Measurements from ENCODE around the gene CYB5RL.
"Not testable (repeated sequence)": the region's sequence is repeated elsewhere in the genome, so short reads cannot be mapped to it uniquely, and the experiment has no call there.

Gene CYB5RL

GRCh38 chr1:54186056-54186455 lies 13.8 kb downstream of the CYB5RL start:
- no peak for DNase-seq (ENCODE audit: low spot score)

DNA sequence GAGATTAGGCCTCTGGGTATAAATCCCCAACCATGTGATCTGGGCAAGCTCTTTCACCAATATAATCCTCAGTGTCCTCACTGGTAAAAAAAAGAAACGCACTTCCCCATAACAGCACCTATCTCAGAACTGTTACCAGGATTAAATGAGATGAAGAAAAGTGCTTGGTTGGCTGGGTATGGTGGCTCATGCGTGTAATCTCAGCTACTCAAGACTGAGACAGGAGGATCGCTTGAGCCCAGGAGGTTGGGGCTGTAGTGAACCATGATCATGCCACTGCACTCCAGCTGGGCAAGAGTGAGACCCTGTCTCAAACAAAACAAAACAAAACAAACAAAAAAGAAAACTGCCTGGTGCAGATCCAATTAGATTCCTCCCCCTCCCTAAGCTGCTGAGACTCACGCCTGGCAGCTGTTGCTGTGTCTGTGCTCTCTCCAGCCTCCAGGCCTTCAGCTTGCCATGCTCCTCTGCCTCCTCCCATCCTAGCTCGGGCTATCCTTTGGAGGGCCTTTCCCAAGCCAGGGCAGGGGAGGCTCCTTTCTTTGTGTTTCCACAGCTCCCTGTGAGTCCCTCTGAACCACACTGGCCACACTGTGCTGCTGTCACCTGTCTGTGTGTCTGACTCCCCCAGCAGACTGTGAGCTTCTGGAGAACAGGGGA lies 19.0 kb downstream of the CYB5RL start:
- DNase-seq (ENCODE audit: low spot score) = no peak

GRCh38 chr1:54178296-54179070 lies 21.3 kb downstream of the CYB5RL start:
- DNase-seq (ENCODE audit: low spot score) = no peak

DNA sequence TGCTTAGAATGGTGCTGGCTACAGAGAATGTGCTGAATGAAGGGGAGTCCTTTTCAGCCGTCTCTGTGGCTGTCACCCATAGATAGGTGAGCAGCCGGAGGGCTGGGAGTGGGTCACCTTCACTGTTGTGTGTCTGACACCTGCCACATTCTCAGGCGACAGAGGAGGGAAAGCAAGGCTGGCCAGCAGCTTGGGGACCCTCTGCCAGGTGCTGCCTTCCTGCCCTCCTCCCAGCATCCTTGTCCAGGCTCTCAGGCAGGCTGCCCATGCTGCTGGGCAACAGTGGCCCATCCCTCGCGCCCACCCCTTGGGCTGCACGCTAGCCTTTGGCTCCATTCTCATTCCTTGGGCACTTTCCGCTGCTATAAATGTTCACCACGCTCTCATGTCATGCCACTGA lies 22.1 kb downstream of the CYB5RL start:
- no peak for DNase-seq (ENCODE audit: low spot score)

DNA sequence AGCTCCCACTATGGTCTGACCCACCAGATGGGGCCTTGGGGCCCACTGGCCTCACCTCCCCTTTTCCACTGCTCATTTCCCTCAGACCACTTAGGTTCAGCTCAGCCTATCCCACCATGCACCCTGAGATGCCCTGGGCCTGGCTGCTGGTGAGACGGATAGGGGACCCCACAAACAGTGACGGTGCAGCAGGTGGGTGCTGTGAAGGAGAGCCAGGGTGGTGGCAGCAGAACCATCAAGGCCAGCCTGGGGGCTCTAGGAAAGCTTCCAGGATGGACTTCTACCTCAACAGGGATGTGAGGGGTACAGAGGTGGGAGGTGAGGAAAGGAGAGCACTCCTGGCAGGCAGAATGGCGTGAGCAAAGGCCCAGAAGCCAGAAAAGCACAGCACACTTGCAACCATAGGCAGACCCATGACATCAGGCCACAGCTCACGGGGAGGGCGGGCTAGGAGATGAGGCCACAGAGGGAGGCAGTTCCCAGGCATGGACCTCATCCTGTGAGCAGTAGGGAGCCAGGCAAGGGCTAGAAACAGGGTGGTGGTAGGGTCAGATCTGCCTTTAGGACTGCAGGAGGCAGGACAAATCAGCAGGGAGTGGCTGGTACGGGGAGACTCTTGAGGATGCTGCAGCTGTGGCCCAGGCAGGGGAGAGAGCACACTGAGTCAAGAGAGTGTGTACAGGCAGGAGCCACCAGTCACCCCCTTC lies 23.1 kb downstream of the CYB5RL start:
- no peak for DNase-seq (ENCODE audit: low spot score)

DNA sequence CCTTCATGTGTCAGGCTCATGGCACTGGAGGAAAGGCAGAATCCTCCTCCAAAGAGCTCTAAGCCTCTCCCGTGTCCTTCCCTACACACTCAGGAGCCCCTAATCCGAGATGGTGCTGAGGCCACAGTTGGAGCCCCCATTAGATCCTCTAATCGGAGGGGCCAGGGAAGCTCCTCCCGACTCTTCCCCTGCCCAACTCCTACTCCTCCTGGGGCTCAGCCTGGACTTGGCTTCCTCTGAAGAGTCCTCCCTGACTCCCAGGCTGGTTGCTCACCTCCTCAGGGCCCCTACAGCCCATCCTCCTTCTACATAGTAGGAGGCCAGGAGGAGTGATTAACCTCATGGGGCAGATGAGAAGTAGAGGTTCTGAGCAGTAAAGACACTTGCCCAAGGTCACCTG lies 25.7 kb downstream of the CYB5RL start:
- no peak for DNase-seq (ENCODE audit: low spot score)

DNA sequence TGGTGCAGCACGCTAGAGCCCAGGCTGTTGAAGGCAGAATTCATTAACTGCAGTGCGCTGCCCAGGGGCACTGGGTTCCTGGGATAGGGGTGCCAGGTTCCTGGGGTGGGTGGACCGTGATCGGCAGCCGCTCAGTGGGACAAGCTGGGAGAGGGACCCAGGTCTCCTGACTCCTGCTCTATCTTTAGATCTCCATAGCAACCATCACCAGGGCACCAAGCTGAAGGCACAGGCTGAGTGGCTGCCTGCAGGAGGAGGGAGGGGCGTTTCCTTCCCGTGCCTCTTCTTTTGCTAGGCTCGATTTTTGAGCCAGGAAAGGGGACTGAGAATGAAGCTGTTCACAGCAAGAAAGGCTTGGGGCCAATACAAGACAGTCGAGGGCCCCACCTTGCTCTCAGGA lies 26.1 kb downstream of the CYB5RL start:
- peak; percentile 69 for DNase-seq (ENCODE audit: low spot score)

DNA sequence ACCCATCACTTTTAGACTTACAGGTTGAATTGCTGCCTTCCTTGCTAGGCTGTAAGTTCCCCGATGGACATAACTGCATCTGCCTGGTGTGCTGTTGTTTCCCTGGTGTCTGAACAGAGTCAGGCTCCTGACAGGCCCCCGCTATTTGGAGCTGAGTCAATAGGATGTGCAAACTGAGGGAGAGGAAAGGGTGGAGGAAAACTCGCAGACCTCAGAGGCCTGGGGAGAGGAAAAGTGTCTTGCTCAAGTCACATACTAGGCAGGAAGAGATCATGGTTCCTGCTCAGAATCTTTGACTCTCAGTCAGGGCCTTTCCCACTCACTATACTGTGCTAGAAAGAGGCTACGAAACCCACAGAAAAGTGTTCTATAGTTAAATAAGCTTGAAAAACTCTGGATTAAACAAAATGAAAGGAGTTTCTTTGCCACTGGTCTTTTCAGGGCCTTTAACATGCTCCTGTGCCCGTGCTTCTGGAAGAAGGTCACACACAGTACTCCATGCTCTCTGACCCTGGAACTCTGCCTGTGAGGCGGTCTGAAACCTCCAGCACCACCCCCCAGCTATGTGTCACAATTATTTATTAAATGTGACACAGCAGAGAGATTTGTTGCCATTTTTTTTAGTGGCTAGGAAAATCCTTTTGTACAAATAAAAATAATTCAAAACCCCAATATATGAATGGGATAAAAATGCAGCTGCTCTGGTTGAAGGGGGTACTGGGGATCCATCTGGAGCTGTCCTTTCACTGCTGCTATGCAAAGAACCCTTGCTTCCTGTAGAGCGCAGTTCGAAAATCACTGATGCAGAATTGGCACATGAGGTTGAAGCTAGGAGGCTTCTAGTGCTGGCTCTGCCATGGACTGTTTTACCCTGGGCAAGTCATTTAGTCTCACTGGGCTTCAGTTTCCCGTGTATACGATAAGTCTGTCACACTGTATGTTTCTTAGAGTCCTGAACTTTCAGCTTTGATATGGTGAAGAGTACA lies 26.9 kb downstream of the CYB5RL start:
- DNase-seq (ENCODE audit: low spot score) = no peak

- DNase-seq (ENCODE audit: low spot score) = no peak
Observed at GRCh38 chr1:54171606-54172005, 28.2 kb downstream of the CYB5RL start.

GRCh38 chr1:54171016-54171415 lies 28.8 kb downstream of the CYB5RL start:
- peak; percentile 24 for DNase-seq (ENCODE audit: low spot score)

GRCh38 chr1:54169068-54169467 lies 30.8 kb downstream of the CYB5RL start:
- DNase-seq (ENCODE audit: low spot score) = no peak

GRCh38 chr1:54168206-54168965 lies 31.4 kb downstream of the CYB5RL start:
- DNase-seq (ENCODE audit: low spot score) = no peak

DNA sequence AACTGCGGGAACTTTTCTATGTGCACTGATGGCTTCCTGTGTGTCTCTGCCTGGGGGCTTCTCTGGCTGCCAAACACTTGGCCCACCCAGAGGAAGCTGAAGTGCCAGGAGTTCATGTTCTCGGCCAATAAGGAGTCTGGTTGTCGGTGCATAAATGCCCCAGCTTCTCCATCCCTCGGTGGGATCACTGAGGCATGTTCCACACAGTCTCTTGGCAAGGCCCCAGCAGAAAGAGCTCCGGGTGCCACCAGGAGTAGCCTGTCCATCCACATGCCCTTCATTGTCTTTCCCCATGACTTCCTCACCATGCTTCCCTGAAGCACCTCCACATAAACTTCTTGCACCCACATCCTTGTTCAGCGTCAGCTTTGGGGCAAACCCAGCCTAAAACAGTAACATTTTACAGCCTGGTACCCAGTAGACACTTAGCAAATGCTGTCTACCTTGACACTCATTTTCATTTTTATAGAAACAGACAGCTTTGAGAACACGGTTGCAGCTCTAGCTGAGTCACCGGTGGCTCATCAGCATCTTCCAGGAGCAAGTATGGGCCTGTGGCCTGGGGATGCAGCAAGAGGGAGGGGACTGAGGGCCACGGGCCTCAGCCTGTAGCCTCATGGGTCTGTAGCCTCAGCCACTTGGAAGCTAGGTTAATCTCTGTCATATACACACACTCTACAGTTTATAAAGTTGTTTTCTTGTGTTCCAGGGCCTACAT lies 32.2 kb downstream of the CYB5RL start:
- peak; percentile 11 for DNase-seq (ENCODE audit: low spot score)

DNA sequence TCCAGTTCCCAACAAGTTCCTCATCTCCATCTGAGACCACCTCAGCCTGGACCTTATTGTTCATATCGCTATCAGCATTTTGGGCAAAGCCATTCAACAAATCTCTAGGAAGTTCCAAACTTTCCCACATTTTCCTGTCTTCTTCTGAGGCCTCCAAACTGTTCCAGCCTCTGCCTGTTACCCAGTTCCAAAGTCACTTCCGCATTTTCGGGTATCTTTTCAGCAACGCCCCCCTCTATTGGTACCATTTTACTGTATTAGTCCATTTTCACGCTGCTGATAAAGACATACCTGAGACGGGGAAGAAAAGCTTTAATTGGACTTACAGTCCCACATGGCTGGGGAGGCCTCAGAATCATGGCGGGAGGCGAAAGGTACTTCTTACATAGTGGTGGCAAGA lies 33.5 kb downstream of the CYB5RL start:
- not testable (repeated sequence) for DNase-seq (ENCODE audit: low spot score)

DNA sequence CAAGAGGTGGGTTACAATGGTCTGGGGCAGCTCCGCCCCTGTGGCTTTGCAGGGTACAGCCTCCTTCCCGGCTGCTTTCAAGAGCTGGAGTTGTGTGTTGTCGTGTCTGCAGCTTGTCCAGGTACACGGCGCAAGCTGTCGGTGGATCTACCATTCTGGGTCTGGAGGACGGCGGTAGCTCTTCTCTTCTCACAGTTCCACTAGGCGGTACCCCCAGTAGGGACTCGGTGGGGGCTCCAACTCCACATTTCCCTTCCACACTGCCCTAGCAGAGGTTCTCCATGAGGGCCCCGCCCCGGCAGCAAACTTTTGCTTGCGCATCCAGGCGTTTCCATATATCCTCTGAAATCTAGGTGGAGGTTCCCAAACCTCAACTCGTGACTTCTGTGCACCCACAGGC lies 34.7 kb downstream of the CYB5RL start:
- DNase-seq (ENCODE audit: low spot score) = no peak

GRCh38 chr1:54163573-54163972 lies 36.3 kb downstream of the CYB5RL start:
- no peak for DNase-seq (ENCODE audit: low spot score)

GRCh38 chr1:54163051-54163450 lies 36.8 kb downstream of the CYB5RL start:
- DNase-seq (ENCODE audit: low spot score) = no peak

- DNase-seq (ENCODE audit: low spot score) = no peak
Observed at GRCh38 chr1:54161495-54162168, 38.2 kb downstream of the CYB5RL start.

DNA sequence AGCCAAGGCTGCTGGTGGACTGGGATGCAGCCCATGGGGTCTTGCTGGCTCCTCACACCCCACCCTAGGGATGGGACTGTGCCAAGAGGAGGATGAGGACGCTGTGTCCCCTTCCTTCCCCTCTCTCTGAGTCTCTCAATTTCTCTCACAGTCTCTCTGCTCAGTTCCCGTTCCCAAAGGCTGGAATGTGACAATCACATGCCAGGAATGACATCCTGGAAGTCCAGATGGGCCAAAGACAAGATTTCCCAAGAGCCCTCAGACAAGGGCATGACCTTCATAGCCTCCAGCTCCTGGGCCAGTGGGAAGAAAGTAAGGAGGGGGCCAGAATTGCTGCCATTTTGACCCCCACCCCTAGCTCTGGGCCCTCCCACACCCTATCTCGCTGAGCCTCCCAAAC lies 39.5 kb downstream of the CYB5RL start:
- no peak for DNase-seq (ENCODE audit: low spot score)

Measured in putamen (tissue), 1 donor.